GM20000 (cell line): ENCODE measurements around the gene SUSD5.

Experiments used
- DNase-seq: peaks from one replicate; pipeline ENCODE4 v3.0.0; 2012; ENCODE audit warnings: low spot score
- CTCF ChIP-seq: IDR thresholded peaks from 2 replicates; pipeline ENCODE4 v1.5.1; 2012; ENCODE audit warnings: mild to moderate bottlenecking, control low read depth; ENCODE audit errors: extremely low read depth, missing control alignments

SUSD5 gene

GRCh38 chr3:33237439-33237838 is 18.8 kb upstream of the SUSD5 start:
- TF ChIP-seq CTCF: no peak
- DNase-seq: no peak

DNA sequence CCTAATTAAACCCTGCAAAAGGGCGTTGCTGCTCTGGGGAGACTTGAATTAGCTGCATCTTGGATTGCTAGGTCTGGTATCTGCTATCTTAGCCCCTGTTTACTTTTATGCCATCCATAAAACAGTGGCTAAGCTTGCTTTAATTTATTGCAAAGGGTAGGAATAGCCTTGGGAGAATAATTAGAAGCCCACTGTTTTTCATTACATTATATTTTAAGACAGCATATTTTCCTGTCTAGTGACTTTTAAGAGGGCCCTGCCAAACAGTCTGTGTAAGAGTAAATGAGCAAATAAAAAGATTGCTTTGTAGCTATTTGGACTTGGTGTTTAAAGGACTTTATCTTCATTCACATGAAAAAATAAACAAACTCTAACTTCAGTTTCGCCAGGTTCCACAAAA is 17.4 kb upstream of the SUSD5 start:
- TF ChIP-seq CTCF: no peak
- DNase-seq: no peak

- TF ChIP-seq CTCF: no peak
- no peak for DNase-seq
These were observed 15.3 kb upstream of the SUSD5 start for GRCh38 chr3:33233884-33234283.

- DNase-seq: no peak
These were observed 13.3 kb upstream of the SUSD5 start for GRCh38 chr3:33231756-33232465.

DNA sequence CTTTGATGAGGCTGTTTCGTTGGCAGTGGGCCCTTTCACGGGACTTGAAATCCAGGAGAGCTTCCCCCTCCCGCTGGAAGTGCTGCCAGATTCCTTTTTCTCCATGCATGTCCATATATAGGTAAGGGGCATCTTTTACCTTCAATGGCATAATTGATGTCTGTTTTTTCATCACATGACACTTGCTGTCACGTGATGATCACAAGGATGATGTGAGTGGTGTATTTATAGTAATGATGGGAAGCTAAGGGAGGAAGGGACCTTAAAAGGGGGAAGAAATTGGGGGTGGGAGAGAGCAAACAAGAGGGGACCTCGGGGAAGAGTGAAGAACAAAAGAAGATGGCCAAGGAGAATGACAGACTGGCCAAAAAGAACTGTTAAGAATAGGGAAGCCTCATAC is 11.3 kb upstream of the SUSD5 start:
- no peak for TF ChIP-seq CTCF
- no peak for DNase-seq

More at GRCh38 chr3:33231756-33232465, 13.3 kb upstream of the SUSD5 start:
- TF ChIP-seq CTCF: no peak

- DNase-seq: no peak
- no peak for TF ChIP-seq CTCF
These were observed 10.5 kb upstream of the SUSD5 start for GRCh38 chr3:33229066-33229465.

GRCh38 chr3:33221241-33221640 is 2.6 kb upstream of the SUSD5 start:
- no peak for DNase-seq
- no peak for TF ChIP-seq CTCF

DNA sequence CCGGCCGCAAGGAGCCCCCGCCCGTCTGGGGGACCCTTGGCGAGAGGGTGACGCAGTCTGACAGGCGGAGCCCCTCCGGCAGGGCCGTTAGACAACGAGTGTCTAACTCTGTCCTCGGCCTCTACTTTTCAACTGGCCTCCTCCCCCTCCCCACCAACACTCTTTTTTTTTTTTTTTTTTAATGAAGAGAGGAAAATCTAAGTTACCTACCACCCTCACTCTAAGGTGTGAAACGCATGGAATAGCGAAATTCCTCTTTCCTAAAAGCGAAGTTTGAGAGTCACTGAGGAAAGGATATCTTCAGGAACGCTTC is 521 bp upstream of the SUSD5 start:
- TF ChIP-seq CTCF: no peak
- DNase-seq: no peak
